NCI-H1436 (cell line): ENCODE measurements around the gene KRT76.
"Not testable (repeated sequence)": the region's sequence is repeated elsewhere in the genome, so short reads cannot be mapped to it uniquely, and the experiment has no call there.

Source experiments
- DNase-seq: peaks from one replicate; lab custom pipeline; 2025; lab: John Stamatoyannopoulos, UW

Gene KRT76

DNA sequence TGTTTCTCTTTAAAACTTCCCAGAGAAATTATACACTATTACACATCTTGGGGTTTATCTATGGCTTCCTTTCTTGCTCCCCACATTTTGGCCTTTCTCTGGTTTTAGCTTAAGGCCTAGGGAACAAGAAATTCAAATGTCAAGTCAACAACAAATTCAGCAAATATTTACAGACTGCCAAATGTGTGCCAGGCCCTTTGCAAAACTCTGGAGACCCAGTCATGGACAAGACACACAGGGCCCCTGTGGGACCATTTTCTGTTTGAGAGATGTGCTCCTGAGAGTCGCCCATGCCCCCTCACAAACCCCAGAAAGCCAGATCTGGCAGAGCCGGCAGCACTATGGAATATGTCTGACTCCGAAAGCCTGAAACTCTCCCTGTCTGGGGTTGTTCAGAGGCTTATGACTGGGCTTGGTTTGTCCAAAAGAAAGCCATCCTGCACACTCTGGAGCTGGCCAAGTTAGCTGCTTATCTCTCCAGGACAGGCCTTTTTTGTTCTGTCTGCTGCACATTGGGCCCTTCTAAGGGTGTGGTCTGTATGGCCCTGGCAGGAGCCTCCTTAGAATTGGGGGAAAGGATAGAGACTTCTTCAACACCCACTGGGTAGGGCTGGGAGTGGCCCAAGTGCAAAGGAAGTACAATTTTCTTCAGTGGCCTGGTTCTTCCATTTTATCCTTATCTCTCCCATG is 19.8 kb upstream of the KRT76 start:
- DNase-seq: no peak

DNA sequence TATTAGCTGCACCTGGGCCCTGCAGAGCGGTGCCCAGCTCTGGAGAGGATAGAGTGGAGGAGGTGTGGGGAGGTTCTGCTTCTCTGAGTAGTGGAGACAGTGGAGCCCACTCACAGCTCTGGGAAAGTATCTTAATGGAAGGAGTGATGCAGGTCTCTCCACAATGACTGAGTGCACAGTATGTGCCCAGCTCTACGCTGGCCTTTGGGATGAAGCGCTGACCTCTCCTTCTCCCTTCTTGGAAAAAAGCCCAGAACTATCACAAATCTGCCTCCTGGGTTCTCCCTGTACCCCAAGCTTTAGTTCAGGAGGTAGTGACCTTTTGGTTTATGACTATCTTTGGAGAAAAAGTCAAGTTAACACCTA is 19.3 kb upstream of the KRT76 start:
- DNase-seq: no peak

DNA sequence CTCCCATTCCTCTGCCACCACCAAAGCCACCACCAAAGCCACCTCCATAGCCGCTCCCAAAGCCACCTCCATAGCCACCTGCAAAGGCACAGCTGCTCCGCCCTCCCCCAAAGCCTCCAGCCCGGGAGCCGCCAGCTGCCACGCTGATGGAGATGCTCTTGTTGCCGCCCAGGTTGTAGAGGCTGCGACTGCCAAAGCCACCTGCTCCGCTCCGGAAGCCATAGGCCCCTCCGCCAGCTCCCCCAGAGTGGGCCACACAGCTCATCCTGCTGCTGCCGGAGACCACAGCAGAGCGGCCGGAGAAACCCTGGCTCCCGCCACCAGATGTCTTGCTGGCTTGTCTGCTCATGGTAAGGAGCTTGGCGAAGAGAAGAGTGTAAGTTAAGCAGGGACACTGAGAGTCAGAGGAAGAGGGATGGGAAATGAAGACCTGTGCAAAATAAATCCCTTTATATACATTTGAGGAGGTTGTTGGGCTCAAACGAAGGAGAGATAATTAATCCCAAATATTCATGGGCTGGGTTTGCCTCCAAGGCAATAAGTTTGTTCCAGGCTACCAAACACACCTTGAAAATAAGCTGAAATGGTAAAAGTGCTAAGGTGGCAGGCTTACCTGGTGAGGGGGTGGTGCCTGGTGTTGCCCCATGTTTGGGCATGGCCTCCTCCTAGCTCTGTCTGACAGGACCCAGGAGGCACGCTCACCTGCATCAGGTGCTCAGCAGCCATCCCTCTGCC is 18.7 kb upstream of the KRT76 start, which contains the start of gene KRT3:
Gene KRT3 (minus strand): TSS at position 424 of the 735 bp plus-strand sequence. CDS start 75 bp downstream, at position 349.
- DNase-seq: no peak

DNA sequence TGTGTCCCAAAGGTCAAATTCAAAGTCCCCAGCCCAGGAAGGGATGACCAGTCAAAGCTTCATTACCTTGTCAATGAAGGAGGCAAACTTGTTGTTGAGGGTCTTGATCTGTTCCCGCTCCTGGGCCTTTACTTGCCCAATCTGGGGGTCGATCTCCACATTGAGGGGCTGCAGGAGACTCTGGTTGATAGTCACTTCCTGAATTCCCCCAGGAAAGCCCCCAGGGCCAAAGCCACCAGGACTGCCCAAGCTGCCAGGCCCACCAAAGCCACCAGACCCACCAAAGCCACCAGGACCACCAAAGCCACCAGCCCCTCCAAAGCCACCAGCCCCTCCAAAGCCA is 18.2 kb upstream of the KRT76 start:
- DNase-seq: not testable (repeated sequence)

DNA sequence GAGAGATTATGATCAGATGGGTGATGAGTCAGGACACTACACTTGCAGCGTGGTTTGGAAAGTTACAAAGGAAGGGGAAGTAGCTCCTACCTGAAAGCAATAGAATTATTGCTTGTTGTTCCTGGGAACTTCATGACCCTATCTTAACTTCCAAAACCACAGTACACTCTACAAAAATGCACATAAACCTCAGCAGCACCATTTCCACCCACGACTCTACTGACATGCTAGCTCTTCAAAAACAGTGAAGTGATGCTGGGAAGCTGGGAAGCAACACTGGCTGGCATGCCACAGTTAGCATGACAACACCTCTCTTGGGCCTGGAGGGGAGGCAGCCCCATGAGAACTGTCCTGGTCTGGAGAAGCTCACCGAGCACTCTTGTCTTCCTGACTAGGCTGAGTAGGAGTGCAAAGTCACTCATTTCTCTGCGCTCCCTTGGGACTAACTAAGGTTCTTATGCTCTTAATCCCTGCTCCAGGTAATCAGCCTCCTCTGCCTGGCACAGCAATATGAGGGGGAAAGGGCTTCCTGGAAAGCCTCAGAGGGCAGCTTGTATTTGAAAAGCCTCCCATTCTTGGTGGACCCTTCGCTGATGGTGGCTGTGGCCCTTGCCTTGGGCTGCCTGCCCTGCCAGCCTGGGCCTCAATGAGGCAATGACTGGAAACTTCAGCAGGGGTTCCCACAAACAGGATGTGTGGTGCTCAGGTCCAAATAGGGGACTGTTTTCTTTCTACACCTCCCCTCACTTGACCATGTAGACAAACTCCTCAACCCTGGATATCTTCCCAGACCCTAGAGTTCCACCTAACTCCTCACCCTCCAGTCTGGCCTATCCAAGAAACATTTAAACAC is 17.6 kb upstream of the KRT76 start:
- no peak for DNase-seq

DNA sequence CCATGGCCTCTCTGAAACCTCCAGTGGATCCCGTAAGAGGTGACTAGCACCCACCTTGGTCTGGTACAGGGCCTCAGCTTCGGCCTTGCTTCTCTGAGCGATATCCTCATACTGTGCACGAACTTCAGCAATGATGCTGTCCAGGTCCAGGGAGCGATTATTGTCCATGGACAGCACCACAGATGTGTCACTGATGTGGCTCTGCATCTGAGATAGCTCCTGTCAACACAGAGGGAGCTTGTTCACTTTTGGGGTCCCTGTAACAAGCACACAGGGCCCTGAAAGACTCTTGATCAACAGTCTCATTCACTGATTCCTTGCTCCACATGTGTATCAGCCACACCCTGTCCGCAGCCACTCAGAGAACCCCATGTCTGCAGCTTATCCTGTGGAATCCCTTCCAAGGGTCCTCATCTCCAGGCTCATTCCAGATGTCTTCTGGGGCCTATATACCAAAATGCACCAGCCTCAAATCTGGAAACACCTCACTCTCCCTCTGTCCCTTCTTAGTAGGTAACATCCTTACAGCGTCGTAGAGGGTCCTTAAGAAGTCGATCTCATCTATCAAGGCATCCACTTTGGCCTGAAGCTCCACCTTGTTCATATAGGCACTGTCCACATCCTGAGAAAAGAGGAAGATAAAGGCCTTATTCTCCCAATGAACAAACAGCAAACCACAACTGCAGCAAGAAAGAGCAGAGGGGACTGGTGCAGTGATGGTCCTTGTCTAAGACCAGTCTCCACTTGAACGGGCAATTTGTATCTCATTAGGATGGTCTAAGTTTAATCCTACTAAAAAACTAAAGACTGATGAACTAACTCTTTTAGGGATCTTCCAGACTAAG is 15.3 kb upstream of the KRT76 start:
- no peak for DNase-seq

DNA sequence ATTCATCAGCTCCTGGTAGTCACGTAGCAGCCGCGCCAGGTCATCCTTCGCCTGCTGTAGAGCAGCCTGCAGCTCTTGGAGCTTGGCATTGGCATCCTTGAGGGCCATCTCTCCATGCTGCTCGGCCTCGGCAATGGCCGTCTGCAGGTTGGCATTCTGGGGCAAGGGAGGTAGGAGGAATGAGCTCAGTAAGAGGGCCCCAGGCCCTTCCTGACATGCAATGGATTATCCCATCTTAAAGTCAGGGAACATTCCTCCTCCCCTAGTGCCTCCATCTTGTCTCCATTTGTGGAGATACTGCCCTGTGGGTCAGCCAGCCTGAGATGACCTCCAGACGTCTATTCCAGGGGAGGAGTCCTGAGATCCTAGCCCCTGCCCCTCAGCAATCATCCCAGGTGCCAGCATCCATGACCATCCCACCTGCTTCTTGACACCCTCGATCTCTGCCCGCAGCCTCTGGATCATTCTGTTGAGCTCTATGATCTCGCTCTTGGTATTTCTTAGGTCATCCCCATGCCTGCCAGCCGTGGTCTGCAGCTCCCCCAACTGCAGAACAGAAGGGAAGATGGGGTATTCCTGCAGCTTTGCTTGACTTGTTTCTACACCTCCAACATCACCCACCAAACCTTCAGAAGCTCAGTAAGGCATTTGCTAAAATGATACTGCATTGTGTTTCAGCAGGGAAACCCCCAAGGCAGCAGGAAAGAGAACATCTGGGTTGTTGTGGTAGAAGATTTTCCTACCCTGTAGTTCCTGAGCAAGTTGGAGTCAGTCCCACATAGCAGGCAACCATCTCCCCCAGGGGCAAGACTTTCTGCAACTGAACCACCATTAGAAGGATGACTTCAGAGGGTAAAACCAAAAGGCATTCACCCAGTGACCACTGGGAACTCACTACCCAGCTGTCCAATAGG is 14.4 kb upstream of the KRT76 start:
- DNase-seq: no peak

DNA sequence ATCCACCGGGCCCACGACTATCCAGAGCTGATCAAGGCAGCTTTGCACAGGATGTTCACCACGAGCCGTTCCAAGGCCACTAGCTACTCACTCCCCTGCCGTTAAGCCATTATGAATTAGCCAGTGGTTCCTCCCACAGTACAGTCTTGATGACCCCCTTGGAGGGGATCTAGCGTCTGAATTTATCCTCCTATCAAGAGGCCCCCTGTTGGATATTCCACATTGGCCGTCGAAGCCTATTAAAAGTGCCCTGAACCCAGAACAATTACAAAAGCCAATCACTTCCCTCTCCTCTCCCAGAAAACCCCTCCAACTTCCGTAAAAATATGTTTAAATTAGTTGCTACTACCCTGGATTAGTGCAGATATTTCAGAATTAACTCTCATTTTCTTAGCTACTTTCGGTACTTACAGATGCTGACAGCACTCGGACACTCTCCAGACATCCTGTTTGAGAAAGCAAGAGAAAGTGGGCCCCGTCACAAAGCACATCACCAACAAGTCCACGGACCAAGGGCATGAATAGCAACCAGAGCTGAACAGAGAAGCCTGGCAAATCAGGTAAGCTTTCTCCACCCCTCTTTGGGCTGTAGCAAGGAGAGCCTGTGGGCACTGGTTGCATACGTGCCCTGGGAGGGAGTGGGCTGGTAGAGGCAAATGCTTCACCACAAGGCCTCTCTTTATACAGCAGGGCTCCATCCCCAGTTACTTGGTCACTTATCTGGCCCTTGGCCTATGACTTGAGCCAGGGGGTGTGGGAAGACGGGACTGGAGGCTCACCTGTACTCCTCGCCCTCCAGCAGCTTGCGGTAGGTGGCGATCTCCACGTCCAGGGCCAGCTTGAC is 13.5 kb upstream of the KRT76 start:
- no peak for DNase-seq

DNA sequence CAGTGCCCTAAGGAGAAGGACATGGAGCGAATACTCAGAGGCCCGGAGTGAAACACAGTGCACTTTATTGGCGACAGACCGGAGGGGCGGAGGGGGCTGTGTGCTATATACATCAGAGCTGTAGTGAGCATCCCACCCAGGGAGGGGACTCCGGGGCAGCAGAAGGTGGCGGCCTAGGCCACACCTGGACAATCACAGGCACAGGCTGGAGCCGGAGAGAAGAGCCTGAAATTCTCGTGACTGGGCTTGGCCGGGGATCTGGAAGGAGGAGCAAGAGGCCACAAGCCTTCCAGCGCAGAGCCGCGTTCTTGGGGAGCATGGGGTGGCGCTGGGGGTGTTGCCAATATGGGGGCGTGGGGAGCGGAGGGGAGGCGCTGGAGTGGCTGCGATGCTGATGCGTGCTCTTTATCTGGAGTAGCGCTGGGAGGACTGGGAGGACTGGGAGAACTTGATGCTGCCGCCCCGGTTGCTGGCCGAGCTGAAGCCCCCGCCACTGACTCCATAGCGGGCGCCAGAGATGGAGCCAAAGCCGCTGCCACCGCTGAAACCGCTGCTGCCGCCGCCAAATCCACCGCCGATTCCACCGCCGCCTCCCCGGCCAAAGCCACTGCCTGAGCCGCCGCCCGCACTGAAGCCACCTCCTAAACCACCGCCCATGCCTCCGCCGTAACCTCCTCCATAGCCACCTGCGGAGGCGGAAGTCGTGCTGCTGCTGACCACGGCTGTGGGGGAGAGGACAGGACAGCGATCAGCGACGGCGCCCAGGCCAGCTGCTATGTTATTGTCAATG is 12.7 kb upstream of the KRT76 start:
- DNase-seq: no peak

DNA sequence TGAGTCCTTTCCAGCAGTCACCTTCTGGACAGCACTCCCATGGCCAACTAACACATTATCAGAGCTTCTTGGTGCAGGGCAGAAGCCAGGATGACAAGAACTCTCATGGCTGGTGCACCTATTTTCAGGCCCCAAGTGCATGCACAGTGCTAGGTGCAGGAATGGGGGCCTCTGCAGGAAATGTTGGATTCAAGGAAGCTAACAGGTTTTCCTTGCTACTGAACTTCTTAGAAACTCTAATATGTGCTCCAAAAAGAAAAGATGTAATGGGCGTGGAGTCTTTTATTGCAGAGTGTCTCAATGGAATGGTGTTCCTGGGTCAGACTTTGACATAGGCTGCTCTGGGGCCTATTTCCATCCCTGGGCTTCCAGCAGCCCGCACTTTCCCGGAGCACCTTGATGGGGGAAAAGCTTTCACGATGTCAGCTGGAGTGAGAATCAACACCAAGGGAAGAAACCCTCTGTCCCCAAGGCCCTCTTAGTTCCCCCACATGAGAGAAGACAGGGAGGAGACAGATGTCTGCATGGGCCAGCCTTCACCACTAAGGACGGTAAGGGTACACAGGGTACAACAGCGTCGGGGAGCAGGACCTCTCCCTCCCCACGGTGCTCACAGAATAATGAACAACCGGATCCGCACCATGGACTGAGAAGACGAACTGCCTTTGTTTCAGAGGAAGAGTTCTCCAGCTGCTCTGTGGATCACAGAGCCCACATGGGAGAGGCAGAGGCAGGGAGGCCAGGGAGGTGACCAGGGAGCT is 11.9 kb upstream of the KRT76 start:
- no peak for DNase-seq

DNA sequence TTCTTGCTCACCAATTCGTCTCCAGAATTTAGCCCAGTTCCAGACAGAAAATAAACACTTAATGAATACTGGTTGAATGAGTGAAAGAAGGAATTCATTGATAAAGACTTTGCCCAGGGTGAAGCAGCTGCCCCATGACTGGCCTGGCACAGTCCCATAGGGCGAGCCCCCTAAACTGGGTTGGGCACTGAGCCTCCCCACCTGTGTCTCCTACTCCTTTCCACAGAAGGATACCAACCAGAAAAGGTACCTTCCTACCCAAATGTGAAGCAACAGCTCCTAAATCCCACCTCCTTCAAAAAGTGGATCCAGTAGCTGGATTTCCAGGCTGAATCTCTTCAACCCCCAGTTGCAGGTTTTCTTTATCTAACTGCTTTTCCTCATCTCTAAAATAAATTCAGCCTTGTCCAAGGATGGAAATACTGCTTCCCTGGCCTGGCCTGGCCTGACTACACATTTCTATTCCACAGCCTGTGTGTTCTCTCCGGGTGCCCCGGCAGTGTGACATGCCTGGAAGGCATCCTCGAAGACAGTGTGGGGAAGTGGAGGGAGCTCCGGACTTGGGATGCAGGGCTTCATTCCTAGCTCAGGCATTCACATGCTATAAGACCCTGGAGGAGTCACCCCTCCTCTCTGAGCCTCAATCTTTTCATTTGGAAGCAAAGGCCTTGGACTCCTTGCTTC is 11.2 kb upstream of the KRT76 start:
- DNase-seq: no peak

DNA sequence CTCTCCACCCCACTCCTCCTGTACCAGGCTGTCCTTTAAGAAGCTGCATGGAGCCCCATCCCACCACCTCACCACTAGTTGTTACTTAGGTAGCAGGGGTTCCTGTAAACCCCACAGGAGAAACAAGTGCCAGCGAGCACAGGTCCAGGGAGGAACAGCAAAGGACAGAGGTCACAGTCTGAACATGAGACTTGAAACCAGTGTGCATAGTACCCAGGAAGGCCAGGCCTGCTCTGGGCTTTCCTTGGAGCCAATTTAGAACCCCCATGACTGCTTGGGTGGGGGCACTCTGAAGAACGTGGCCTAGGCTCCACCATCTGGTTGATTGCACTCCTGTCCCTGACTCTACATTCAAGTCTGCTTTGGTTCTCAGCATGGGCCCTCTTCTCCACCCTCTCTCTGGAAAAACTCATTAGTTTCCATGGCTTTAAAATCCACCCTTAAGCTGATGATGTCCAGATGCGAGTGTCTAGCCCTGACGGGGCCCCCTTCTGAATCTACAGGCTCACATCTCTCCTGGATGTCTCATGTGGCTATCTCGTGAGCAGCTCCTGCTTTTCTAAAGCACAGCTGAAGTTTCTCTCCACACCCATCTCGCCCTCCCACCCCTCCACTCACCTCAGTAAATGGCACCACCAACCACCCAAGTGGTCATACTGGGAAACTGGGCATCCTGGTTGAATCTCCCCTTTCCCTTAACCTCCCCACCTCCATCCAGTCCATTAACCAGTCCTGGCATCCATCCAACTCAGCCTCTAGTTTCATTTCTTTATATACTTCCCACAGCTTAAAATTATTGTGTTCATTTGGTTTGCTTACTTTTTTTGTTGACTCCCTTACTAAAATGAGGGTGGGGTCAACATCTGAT is 10.4 kb upstream of the KRT76 start:
- no peak for DNase-seq

DNA sequence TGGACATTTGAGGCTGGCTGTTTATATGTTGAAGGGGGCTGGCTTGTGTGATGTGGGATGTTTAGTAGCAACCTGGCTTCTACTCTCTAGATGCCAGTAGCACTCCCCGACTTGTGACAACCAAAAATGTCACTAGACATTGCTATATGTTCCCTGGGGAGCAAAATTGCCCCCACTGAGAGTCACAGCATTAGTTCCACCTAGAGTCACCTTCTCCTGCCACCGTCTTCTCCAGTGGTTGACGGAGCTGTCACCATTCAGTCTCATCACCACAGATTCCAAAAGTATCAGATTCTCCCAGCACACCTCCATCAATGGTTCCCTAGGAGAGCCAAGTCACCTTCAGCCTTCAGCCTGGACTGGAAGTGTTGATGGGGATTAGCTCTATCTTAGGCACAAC is 7.8 kb upstream of the KRT76 start:
- no peak for DNase-seq

DNA sequence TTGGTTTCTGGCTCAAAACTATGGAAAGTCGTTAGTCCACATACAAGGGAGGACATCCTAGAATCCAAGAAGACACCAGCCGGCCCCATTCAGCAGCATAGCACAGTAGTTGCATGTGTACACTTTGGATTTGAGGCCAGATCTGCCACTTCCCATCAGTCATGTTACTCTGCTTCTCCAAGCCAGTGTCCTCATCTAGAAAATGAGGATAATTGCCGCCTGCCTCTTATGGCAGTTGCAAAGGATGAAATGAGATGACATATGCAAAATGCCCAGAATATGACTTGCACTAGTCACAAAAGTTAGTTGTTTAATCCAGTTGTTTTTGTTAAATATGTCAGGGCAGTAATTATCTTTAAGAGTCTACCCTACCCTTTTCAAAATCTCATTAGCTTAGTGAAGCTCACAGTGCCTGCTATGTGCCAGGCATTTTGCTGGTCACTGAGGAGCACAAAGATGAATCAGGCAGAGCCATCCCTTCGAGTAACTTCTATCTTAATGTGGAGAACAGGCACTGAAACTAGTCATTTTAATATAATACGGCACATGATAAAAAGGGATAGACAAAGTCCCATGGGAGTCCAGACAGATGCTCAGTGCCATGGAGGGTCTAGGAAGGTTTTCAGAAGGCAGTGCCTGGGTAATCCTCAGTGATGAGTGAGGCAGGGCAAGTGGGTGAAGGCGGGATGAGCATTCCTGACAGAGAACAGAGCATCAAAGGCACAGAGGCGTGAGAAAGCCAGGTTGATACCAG is 6.6 kb upstream of the KRT76 start:
- DNase-seq: no peak

DNA sequence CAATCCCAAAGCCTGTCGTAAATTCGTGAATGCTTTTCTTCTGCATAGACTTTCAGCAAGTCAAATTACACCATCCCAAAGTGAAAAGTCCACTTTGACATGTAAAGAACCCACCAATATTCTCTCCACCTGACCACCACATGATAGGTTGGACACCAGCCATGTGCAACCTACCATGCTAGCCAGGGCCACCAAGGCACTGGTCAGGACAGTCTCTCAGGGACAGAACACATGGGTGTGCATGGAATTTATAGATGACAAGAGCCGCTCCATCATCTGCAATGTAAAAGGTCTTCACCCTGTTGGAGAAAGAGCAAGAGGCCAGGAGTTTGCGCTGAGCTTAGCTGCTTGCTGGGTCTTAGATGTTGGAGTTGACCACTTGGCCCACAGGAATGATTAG is 5.4 kb upstream of the KRT76 start:
- no peak for DNase-seq
